ENCODE data around the gene TREML2. TPM values are rescaled to one million over a fixed set of nuclear protein-coding genes. Genes with fewer than 3 reads are reported as not detected.
"Not testable (repeated sequence)": the region's sequence is repeated elsewhere in the genome, so short reads cannot be mapped to it uniquely, and the experiment has no call there.

Gene TREML2, protein sequence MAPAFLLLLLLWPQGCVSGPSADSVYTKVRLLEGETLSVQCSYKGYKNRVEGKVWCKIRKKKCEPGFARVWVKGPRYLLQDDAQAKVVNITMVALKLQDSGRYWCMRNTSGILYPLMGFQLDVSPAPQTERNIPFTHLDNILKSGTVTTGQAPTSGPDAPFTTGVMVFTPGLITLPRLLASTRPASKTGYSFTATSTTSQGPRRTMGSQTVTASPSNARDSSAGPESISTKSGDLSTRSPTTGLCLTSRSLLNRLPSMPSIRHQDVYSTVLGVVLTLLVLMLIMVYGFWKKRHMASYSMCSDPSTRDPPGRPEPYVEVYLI
- total RNA-seq = 1 to 10 TPM in 2 of 3 donors, under 1 TPM in 1; 0.75 to 3.0 (median 1.0) TPM
- total RNA-seq (2013) = 14.5 TPM

DNA sequence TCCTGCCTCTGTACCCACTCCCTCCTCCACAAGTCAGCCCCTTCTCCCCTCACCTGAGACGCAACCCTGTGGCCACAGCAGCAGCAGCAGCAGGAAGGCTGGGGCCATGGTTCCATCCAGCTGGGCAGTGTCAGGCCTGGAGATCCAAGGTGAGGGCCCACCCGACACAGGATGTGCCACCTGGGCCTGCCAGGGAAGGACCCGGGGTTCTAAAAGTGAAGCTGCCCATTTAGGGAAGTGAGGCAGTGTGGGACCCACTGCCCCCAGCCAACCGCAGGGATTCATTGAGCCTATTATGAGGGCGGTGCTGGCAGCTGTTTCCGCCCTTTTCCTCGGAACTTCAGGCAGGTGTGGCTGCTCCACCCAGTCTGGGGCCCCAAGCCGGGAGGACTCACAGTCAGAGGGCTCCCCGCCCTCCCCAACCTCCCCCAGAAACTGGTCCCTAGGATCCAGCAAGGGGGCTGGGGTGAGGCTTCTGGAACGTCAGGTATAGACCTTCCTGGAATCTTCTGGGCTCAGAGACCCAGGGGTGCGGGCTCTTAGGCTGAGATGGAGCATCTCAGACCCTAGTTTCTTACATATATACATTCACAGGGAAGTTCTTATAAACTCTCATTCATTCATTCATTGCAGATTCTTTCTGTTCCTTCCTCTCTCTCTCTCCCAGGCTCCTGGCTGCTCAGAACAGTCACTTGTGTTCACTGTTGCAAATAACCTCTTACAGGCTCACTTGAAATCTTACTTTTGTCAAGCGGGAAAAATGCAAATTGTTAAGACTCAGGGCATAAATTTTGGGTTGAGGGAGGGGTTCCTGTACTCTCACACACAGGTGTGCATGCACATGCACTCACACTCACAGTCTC is at the start of gene TREML2:
Gene TREML2, minus strand, starts transcription at position 249 of the 863 bp plus-strand sequence. Its CDS starts 141 bp downstream, at position 108.
- H3K4me3 Mint-ChIP-seq = peak within 1 kb of the TSS; percentile 55
- TF ChIP-seq, protein P1, sequence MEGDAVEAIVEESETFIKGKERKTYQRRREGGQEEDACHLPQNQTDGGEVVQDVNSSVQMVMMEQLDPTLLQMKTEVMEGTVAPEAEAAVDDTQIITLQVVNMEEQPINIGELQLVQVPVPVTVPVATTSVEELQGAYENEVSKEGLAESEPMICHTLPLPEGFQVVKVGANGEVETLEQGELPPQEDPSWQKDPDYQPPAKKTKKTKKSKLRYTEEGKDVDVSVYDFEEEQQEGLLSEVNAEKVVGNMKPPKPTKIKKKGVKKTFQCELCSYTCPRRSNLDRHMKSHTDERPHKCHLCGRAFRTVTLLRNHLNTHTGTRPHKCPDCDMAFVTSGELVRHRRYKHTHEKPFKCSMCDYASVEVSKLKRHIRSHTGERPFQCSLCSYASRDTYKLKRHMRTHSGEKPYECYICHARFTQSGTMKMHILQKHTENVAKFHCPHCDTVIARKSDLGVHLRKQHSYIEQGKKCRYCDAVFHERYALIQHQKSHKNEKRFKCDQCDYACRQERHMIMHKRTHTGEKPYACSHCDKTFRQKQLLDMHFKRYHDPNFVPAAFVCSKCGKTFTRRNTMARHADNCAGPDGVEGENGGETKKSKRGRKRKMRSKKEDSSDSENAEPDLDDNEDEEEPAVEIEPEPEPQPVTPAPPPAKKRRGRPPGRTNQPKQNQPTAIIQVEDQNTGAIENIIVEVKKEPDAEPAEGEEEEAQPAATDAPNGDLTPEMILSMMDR (IDR thresholded peaks at IDR 0.05) = no peak
- H3K27ac ChIP-seq (ENCODE audit: low read length) = peak within 1 kb of the TSS; percentile 98
- 12% methylated on average over 11 of the region's 12 CpGs for WGBS (ENCODE audit: insufficient coverage)
- peak within 1 kb of the TSS; percentile 95 to 99 for H3K27ac Mint-ChIP-seq
- no peaks in the 10 kb centered on the region for H3K36me3 Mint-ChIP-seq
- intact Hi-C loops (cut with micrococcal nuclease) = no loop called here
- H3K27me3 ChIP-seq (ENCODE audit: control insufficient read depth, insufficient read depth, low read length) = no peaks in the 10 kb centered on the region
- peaks cover 39% of the 10 kb centered on the region for H3K4me1 ChIP-seq (ENCODE audit: control insufficient read depth, insufficient read depth, low read length)
- H3K9me3 ChIP-seq (ENCODE audit: control insufficient read depth, insufficient read depth, low read length) = no peaks in the 10 kb centered on the region
- H3K4me3 ChIP-seq (ENCODE audit: low read length) = peak within 1 kb of the TSS; percentile 13
- peak in 1 of 3 donors; percentile 30 for ATAC-seq
- H3K36me3 ChIP-seq (ENCODE audit: control insufficient read depth, insufficient read depth, low read length) = no peaks in the 10 kb centered on the region
- H3K9me3 Mint-ChIP-seq = no peaks in the 10 kb centered on the region
- peaks cover 75 to 81% of the 10 kb centered on the region in 2 donors for H3K4me1 Mint-ChIP-seq
- no peaks in the 10 kb centered on the region for H3K27me3 Mint-ChIP-seq (ENCODE audit: low read depth in 2 of 2)
- peak in 1 of 2 donors; percentile 54 for DNase-seq

DNA sequence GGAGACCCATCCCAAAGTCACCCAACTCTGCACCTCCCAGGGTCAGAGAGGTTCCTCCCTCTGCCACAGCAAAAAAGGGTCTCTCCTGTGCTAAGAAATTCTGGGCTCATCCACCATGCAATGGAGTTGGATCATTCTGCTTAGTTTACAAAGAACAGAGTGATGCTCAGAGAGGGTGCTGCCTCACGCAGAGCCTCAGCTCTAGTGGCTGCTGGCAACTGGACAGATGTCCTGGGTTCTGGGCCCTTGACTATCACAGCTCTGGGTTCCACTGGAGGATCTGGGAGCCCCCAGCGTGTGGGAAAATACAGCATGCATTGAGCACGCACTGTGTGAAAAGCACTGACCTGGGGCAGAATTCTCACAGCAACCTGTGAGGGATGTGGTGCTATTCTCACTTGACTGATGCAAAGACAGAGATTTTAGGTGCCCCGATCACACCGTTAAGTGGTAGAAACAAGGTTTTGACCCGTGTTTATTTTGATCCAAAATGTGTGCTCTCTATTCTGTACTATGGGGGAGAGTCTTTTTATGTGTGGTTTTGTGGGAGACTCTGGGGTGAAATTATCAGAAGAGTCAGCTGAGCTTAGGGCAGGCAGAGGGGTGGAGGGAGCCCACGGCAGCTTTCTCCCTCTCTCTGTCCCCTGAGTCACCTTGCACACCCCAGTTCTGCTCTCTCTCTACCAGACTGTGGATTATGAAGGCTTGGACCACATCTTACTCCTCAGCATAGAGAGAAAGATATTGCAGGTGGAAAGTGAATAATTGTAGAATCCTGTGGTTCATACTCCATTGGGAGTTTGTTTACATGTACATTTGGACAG is 47.1 kb upstream of the TREML2 start:
- no peak overlapping the region for H3K4me3 ChIP-seq (ENCODE audit: low read length)
- H3K4me3 Mint-ChIP-seq = peak overlapping the region; percentile 8
- ATAC-seq (peak; percentile 61 to 84 (median 80)), DNase-seq (no peak)
- H3K4me1 ChIP-seq (ENCODE audit: control insufficient read depth, insufficient read depth, low read length) = peaks cover 12% of the 10 kb centered on the region
- whole genome bisulfite sequencing (ENCODE audit: insufficient coverage) = 54% methylated on average over 6 of the region's 7 CpGs
- peaks cover 20 to 27% of the 10 kb centered on the region in 2 donors for H3K4me1 Mint-ChIP-seq
- H3K9me3 ChIP-seq (ENCODE audit: control insufficient read depth, insufficient read depth, low read length) = no peaks in the 10 kb centered on the region
- no peaks in the 10 kb centered on the region for H3K36me3 Mint-ChIP-seq
- H3K9me3 Mint-ChIP-seq = no peaks in the 10 kb centered on the region
- H3K27ac Mint-ChIP-seq = peak overlapping the region in 1 of 2 donors; percentile 69
- TF ChIP-seq, protein P1 (IDR thresholded peaks at IDR 0.05) = no peak
- H3K36me3 ChIP-seq (ENCODE audit: control insufficient read depth, insufficient read depth, low read length) = no peaks in the 10 kb centered on the region
- no peaks in the 10 kb centered on the region for H3K27me3 ChIP-seq (ENCODE audit: control insufficient read depth, insufficient read depth, low read length)
- intact Hi-C loops (cut with micrococcal nuclease) = no loop called here
- H3K27me3 Mint-ChIP-seq (ENCODE audit: low read depth in 2 of 2) = peaks cover 0 to 8% of the 10 kb centered on the region in 2 donors
- H3K27ac ChIP-seq (ENCODE audit: low read length) = no peak overlapping the region

DNA sequence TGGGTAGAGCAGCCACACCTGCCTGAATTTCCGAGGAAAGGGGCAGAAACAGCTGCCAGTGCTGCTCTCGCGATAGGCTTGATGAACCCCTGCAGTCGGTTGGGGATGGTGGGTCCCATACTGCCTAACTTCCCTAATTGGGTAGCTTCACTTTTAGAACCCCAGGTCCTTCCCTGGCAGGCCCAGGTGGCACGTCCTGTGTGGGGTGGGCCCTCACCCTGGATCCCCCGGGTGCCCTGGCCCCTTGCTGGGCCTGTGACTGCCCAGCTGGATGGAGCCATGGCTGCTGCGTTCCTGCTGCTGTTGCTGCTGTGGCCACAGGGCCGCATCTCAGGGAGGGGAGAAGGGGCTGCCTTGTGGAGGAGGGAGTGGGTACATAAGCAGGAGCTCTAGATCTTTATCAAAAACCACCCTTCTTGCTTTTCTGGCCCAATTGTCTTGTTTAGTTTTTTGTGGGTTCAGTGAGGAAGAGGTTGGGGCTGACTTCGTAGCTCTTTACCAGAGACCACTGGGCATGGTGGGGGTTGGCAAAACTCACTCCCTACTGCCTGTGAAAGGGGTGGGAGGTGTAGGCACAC is 46.4 kb upstream of the TREML2 start:
- no peaks in the 10 kb centered on the region for H3K36me3 ChIP-seq (ENCODE audit: control insufficient read depth, insufficient read depth, low read length)
- intact Hi-C loops (cut with micrococcal nuclease) = no loop called here
- Mint-ChIP-seq H3K27me3 (ENCODE audit: low read depth in 2 of 2) (peaks cover 0 to 5% of the 10 kb centered on the region in 2 donors), H3K4me3 (no peak overlapping the region), H3K36me3 (no peaks in the 10 kb centered on the region), H3K9me3 (no peaks in the 10 kb centered on the region), H3K27ac (peak overlapping the region in 1 of 2 donors; percentile 69), H3K4me1 (peaks cover 20 to 32% of the 10 kb centered on the region in 2 donors)
- TF ChIP-seq, protein P1 (IDR thresholded peaks at IDR 0.05) = no peak
- ATAC-seq = peak in 1 of 3 donors; percentile 35
- WGBS (ENCODE audit: insufficient coverage) = 56% methylated on average over 8 of the region's 9 CpGs
- no peak for DNase-seq
- peaks cover 12% of the 10 kb centered on the region for H3K4me1 ChIP-seq (ENCODE audit: control insufficient read depth, insufficient read depth, low read length)
- H3K27ac ChIP-seq (ENCODE audit: low read length) = no peak overlapping the region
- H3K4me3 ChIP-seq (ENCODE audit: low read length) = no peak overlapping the region
- H3K27me3 ChIP-seq (ENCODE audit: control insufficient read depth, insufficient read depth, low read length) = no peaks in the 10 kb centered on the region
- no peaks in the 10 kb centered on the region for H3K9me3 ChIP-seq (ENCODE audit: control insufficient read depth, insufficient read depth, low read length)

DNA sequence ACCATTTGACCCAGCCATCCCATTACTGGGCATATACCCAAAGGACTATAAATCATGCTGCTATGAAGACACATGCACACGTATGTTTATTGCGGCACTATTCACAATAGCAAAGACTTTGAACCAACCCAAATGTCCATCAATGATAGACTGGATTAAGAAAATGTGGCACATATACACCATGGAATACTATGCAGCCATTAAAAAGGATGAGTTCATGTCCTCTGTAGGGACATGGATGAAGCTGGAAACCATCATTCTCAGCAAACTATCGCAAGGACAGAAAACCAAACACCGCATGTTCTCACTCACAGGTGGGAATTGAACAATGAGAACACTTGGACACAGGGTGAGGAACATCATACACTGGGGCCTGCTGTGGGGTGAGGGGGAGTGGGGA is 45.6 kb upstream of the TREML2 start:
- H3K27ac Mint-ChIP-seq; H3K27me3 Mint-ChIP-seq (ENCODE audit: low read depth in 2 of 2); H3K36me3 Mint-ChIP-seq; H3K27me3 ChIP-seq (ENCODE audit: control insufficient read depth, insufficient read depth, low read length); ATAC-seq; H3K27ac ChIP-seq (ENCODE audit: low read length); H3K9me3 ChIP-seq (ENCODE audit: control insufficient read depth, insufficient read depth, low read length); intact Hi-C loops (cut with micrococcal nuclease); DNase-seq; H3K4me3 Mint-ChIP-seq; H3K4me3 ChIP-seq (ENCODE audit: low read length); H3K36me3 ChIP-seq (ENCODE audit: control insufficient read depth, insufficient read depth, low read length); H3K9me3 Mint-ChIP-seq: not testable (repeated sequence)
- peaks cover 20 to 32% of the 10 kb centered on the region in 2 donors for H3K4me1 Mint-ChIP-seq
- H3K4me1 ChIP-seq (ENCODE audit: control insufficient read depth, insufficient read depth, low read length) = peaks cover 12% of the 10 kb centered on the region
- WGBS (ENCODE audit: insufficient coverage) = no CpG with 5 or more reads among the region's 4 CpGs

Data from natural killer cell (primary cell).